ENCODE results near the gene KCNG4.

KCNG4 gene

DNA sequence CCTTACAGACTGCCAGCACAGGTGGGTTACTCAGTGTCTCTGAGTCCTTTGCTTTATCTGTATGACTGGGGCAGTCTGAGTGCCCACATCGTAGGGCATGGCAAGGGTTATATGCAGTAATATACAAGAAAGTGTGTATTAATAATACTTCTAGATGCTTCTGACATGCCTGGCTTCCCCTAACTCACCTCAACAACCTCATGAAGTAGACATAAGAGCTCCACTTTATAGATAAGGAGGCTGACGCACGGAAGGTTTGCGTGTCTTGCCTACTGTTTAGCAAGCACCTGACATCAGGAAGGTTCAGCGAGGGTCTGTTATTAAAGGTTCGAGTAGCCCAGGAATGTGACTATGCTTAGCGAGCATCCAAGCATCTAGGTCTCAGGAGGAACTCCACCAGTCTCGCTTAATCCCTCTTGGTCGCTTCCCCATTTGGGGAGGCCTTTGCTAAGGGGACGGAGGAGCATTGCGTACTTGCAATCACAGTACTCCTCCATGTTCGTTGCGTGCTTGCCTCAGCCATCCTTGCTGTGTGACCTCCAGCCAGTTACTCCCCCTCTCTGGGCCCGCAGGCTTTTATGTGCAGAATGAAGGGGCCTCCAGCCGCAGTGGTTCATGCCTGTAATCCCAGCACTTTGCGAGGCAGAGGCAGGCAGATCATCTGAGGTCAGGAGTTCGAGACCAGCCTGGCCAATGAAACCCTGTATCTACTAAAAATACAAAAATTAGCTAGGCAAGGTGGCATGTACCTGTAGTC lies 1.6 kb downstream of the KCNG4 start:
- H3K4me3 ChIP-seq (ENCODE audit: low read depth, low read length): no peak overlapping the region
- no peak for TF ChIP-seq CTCF (IDR thresholded peaks at IDR 0.05; ENCODE audit: low read depth, low read length, missing control alignments)
- DNase-seq (ENCODE audit: low read depth): no peak

- no peak overlapping the region for H3K4me3 ChIP-seq (ENCODE audit: low read depth, low read length)
- no peak for TF ChIP-seq CTCF (IDR thresholded peaks at IDR 0.05; ENCODE audit: low read depth, low read length, missing control alignments)
- no peak for DNase-seq (ENCODE audit: low read depth)
Measured at GRCh38 chr16:84236671-84237070, 3.1 kb downstream of the KCNG4 start.

GRCh38 chr16:84234321-84235241 lies 5.2 kb downstream of the KCNG4 start:
- no peak overlapping the region for H3K4me3 ChIP-seq (ENCODE audit: low read depth, low read length)
- DNase-seq (ENCODE audit: low read depth): no peak
- TF ChIP-seq CTCF (IDR thresholded peaks at IDR 0.05; ENCODE audit: low read depth, low read length, missing control alignments): no peak

GRCh38 chr16:84233748-84234147 lies 6.1 kb downstream of the KCNG4 start:
- H3K4me3 ChIP-seq (ENCODE audit: low read depth, low read length): no peak overlapping the region
- no peak for DNase-seq (ENCODE audit: low read depth)
- no peak for TF ChIP-seq CTCF (IDR thresholded peaks at IDR 0.05; ENCODE audit: low read depth, low read length, missing control alignments)

DNA sequence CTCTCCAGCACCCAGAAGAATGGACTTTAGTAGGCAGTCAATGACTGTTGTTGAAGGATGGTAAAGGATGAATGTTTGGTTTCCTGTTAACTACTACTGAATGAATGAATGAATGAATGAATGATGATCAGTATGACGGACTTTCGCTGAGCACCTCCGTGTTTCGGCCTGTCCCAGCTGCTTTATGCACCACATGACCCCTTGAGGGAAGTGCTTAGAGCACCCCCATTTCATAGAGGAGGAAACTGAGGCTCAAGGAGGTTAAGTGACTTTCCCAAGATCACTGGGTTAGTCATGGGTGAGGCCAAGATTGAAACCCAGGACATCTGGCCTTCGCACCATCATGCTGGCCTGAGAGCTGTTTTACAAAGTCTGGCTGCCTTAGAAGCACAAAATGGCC lies 6.8 kb downstream of the KCNG4 start:
- no peak overlapping the region for H3K4me3 ChIP-seq (ENCODE audit: low read depth, low read length)
- no peak for DNase-seq (ENCODE audit: low read depth)
- TF ChIP-seq CTCF (IDR thresholded peaks at IDR 0.05; ENCODE audit: low read depth, low read length, missing control alignments): no peak

DNA sequence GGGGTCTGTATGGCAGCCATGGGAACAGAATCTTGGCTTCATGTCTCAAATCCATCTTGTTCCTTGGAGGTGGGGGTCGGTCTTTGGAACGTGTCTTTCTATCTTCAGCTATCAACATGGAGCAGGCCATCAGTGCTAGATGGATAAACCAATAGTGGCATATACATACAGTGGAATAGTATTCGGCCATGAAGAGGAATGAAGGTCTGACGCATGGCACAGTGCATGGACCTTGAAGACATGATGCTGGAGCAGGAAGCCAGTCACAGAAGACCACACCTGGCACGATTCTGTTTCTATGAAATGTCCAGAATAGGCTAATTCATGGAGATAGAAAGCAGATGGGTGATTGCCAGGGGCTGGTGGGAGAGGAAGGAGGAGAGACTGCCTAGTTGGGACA lies 7.8 kb downstream of the KCNG4 start:
- no peak for TF ChIP-seq CTCF (IDR thresholded peaks at IDR 0.05; ENCODE audit: low read depth, low read length, missing control alignments)
- H3K4me3 ChIP-seq (ENCODE audit: low read depth, low read length): no peak overlapping the region
- DNase-seq (ENCODE audit: low read depth): no peak

Data from GM12864 (cell line).